DLD1 (cell line): Measurements from ENCODE around the gene TUBGCP6.

Experiments used
- in situ Hi-C: cut with HindIII; loops from 2 replicates; pipeline ENCODE4 v1.10.0; 2017; ENCODE audit warnings: low sequenced_read_pairs

The TUBGCP6 gene, protein sequence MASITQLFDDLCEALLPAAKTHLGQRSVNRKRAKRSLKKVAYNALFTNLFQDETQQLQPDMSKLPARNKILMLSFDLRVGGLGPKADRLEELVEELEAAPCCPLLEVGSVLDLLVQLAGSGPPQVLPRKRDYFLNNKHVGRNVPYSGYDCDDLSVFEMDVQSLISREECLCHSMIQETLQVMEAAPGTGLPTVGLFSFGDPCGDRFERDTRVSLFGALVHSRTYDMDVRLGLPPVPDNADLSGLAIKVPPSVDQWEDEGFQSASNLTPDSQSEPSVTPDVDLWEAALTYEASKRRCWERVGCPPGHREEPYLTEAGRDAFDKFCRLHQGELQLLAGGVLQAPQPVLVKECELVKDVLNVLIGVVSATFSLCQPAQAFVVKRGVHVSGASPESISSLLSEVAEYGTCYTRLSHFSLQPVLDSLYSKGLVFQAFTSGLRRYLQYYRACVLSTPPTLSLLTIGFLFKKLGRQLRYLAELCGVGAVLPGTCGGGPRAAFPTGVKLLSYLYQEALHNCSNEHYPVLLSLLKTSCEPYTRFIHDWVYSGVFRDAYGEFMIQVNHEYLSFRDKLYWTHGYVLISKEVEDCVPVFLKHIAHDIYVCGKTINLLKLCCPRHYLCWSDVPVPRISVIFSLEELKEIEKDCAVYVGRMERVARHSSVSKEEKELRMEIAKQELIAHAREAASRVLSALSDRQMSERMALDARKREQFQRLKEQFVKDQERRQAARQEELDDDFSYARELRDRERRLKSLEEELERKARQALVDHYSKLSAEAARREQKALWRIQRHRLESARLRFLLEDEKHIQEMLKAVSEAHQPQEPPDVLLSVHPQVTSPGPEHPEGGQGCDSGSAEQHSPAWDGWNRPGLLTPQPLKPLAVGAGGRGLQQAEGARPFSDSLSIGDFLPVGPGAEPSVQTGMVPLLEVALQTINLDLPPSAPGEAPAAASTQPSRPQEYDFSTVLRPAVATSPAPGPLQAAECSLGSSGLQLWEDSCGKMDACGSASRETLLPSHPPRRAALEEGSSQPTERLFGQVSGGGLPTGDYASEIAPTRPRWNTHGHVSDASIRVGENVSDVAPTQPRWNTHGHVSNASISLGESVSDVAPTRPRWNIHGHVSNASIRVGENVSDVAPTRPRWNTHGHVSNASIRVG (N-terminal part only)

DNA sequence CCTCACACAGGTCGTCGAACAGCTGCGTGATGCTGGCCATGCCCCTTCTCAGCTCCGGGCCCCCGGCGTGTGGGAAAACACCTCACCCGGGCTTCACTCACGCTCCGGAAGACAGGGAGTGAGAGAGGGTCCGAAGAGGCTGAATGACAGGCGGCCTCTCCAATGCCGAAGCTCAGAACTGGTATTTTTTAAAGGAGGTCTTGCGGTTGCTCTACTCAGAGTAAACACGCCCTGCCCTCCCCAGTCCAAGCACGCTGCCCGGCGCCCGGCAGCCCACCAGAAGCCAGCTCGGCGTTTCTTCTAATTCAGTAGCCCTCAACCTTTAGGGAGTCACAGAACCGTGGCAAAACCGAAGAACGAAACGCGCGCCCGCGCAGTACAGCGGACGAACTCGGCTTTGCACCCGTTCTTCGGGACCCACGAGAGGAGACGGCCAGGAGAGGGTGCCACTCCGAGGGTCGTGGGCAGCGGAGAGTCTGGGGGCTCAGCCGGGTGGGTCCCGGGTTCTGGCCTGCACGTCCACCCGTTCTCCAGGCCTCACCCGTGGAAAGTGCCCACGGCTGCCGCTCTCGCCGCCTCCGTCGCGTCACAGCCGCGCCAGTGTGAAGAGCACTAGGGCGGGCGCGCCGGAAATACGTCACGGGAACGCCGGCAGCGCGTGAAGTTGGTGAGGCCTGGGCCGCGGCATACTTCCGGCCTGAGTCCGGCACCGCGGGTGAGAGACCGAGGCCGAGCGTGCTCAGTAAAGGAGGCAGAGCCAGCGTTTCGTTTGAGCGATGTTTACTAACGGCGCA is at the start of gene TUBGCP6:
Gene TUBGCP6 (minus strand): TSS at position 604 of the 794 bp plus-strand sequence. CDS start 564 bp downstream, at position 40.
- in situ Hi-C loops: no loop called here

DNA sequence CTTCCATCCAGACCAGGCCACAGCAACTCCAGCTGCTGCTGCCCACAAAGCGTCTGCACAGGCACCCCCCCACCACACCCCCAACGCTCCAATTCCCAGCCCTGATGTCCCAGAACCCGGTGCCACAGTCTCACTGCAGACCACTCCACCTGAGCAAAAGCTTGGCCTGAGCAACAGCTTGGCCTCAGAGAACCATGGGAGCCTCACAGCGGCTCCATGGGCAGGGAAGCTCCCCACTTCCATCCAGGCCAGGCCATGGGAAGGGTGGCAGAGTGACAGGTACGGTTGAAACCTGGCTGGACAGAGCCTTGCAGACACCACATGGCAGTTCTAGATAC is 49.5 kb upstream of the TUBGCP6 start:
- in situ Hi-C loops: no loop called here

DNA sequence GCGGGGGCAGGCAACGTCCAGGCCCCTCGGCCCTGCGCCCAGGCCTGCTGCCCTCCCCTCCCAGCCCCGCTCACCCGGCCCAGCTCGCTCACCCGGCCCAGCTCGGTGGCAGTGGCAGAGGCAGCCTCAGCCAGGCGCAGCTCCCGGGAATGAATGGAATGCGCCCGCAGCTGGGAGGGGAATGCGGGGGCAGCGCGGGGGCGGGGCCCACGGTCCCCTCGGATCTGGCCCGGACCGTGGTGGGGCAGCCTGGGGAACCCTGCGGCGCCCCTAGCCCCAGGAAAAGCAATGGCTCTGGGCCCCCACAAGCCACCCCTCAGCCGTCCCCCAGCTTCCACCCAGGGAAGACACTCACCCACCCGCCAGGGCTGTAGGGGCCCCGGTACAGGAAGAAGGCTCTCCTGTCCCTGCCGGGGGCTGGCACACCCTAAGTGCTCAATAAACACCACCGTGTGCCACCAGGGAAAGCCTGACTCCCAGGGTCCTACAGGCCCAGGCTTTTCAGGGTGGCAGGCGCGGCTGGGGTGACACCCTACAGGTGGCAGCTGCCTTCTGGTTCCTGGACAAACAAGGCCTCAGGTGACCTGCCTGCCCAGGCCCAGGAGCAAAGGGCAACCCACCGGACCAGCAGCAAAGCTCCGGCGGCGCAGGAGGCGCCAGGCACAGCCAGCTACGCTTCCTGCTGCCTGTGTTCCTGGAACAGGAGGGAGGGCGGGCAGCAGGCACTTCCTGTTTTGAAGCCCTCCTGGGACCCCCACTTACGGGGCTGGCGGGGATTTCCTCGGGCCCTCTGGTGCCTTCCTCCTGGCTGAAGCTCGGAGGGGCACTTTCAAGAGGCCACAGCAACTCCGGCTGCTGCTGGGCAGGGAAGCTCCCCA is 48.9 kb upstream of the TUBGCP6 start:
- in situ Hi-C loops: no loop called here

DNA sequence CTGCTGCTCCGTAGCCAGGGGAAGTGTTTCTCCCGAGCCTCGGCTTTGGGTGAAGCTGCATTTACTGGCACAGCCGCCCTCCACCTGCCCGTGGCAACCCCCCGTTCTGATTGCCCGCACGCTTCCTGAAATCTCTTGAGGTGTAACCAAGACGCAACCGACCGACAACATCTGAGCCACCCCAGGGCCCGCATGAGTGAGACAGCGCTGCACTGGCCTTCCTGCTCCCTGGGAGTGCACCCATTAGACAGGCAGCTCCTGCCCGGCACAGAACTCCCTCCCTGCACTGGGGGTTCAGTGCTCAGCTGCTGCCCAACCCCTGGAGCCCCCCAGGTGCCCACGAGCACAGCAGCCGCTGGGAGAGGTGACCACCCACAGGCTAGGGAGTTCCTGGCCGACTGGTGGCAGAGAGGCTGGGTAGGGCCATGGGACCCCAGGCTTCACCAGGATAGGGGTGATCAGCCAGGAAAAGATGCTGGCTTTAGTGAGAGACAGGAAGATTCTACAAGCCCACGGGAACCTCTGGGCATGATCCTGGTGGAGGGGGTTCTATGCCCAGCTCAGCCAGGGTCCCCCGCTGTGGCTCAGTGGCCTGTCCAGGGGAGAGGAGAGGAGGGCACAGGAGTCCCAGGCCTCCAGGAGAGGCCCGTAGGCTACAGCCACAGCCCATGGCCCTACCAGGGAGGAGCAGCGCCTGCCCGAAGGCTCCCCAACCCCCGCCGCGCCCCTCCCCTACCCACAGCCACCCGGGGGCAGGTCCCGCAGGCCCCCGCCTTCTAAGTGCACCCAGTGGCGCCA is 48.0 kb upstream of the TUBGCP6 start:
- in situ Hi-C loops: no loop called here

DNA sequence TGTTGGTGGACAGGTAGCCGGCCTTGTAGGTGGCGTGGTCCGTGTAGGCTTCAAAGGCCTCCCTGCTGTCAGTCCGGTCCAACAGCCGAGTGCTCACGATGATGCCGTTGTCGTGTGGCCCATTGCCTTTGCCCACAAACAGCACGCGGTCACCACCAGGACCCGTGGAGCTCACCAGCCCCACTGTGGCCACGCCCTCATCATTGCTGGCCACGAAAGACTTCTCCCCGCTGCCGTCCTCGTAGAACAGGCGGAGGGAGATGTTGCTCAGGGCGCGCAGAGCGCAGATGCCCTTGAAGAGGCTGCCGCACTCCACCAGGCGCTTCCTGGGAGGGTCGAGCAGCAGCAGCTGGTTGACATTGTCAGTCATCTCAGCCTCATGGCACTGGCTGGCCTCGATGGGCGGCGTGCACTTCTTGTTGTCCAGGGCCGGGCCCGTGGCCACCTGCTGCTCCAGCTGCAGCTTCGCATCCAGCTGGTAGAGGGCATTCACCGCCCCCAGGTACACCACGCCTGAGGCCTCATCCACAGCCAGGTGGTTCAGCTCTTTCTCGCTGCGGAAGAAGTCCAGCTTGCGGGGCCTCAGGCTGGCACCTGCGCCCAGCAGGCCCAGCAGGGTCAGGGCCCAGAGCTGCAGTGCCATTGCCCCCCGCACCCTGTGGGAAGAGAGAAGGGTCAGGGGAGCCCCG is 45.3 kb upstream of the TUBGCP6 start:
- in situ Hi-C loops: no loop called here

DNA sequence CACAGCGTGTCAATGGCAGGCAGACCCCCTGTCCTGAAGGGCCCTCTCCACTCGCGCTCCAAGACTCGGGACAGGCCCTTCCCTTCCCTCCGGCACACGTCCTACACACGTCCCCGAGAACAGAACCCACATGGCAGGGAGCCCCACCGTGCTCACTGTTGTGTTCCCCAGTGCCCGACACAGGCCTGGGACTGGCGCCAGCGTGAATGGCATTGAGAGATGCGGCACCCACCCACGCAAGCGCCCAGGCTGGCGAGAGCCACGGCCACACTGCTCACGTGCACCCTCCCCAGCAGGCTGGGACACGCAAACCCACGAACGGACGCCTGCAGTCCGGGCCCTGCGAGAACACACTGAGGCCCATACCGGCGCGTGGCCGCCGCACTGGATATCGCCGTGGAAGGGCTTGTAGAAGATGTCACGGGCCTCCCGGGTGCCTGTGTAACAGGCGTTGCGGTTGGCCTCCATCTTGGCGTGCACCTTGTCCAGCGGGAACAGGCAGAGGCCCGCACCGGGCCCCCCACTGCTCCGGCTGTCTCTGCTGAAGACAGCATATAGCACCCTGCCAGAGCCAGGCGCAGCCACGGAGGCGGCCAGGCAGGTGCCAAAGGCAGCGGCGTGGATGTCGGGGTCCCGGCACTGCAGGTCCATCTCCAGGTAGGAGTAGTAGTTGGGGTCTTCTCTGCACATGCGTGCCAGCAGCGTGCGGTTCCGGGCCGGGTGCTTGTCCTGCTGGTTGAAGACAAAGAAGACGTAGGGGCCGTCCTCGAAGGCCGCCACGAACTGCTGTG is 44.5 kb upstream of the TUBGCP6 start:
- in situ Hi-C loops: no loop called here

DNA sequence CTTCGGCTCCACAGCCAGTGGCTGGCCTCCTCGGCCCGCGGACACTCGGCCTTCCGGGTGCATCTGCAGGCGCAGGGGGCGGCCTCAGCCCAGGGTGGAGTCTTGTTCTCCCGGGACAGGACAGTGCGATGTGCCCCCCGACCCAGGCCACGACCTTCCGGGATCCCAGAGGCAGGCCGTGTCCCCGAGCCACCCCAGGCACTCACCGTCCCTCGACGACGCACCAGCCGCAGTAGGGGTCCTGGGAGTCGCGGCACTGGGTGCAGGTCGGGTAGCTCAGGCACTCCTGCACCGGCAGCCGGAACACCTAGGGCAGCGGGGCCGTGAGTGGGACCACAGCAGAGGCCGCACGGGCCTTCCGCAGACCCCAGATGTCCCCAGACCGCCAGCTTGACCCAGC is 42.9 kb upstream of the TUBGCP6 start:
- in situ Hi-C loops: no loop called here

DNA sequence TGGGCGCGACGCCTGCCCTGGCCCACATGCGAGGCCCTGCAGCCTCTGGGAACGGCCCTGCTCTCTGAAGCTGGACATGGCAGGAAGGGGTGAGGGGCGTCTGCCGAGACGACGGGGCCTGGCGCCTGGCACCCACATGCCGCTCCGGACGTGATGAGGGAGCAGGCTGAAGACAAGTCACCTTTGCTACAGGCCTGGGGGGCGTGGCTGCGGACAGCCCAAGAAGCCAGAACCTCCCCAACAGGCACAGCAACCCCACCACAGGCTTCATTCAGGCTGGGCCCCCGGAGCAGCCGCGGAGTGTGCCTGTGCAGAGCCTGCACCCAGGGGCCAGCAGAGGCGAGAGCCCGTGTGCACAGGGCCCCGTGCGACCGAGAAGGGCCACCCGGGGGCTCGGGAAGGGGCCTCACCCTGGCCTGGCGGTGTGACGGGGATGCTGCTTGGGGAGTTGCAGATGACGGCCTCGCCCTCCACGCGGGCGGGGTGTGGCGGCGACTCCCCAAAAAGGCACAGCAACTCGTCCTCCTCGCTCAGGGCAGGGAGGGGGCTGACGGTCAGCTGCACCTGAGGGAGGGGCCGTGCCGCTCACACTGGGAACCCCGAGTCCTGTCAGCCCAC is 42.0 kb upstream of the TUBGCP6 start:
- in situ Hi-C loops: no loop called here

DNA sequence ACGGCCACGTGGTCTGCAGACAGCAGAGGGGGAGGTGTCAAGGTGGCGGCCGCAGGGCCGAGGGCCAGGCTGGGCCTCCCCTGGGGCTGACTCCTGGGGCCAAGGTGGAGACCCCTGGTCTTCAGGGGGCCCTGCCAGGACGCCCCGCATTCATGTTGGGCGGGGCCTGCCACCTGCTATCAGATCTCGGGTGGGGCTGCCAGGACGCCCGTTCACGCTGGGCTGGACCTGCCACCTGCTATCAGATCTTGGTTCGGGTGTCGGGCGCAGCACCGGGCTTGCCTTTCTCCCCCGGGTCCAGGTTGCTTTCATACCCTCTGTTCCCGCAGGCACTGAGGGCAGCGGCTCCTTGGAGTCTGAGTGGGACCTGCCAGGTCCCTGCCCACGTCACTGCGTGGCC is 41.5 kb upstream of the TUBGCP6 start:
- in situ Hi-C loops: no loop called here

DNA sequence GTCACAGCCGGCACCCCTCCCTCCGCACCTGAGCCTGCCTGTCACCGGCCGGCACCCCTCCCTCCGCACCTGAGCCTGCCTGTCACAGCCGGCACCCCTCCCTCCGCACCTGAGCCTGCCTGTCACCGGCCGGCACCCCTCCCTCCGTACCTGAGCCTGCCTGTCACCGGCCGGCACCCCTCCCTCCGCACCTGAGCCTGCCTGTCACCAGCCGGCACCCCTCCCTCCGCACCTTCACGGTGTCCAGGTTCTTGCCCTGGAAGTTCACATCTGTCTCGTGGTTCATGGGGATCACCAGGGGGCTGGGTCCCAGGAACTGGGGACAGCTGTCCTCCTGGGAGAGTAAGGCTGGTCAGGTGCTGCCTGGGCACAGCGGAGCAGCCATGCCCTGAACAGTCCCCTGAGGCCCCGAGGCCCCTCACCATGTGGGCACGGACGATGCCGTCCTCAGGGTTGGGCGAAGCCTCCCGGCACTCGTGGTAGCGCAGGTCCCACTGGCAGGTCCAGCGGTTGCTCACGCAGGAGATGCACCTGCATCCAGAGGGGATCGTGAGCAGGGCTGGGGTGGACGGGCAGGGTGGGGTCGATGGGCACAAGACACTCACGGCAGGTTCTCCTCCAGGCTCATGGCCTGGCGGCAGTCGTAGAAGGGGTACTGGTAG is 40.9 kb upstream of the TUBGCP6 start:
- in situ Hi-C loops: no loop called here

DNA sequence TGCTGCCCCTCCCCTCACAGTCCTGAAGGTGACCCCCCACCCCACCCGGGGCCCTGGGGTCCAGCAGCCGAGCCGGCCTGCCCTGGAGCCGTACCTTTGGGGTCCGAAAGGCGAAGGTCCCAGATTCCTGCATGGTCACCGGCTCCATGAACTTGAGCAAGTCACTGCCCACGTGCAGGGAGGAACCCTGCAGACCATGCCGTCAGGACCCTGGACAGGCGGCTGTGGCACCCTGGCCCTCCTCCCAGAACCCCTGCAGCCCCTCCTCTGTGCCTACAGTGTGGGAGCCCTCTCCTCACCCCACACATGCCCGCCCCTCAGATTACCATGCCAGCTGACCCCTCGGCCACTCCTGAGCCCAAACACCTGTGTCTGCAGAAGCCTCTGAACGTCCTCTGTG is 39.7 kb upstream of the TUBGCP6 start:
- in situ Hi-C loops: no loop called here

DNA sequence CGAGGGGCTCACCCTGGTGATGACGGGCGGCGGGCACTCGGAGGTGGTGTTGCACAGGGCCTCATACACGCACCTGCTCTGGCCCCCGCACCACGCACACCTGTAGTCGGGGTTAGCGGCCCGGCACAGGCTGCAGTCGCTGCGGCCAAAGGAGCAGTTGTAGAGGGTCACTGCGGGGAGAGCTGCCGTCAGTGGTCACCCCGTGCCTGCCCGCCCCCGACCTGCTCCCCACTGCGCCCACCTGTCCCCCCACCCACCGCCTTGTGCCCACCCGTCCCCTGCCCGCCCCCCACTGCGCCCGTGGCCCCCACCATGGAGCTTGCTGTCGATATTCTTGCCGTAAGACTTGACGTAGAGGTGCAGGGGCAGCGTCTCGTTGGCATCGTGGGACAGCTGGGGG is 39.0 kb upstream of the TUBGCP6 start:
- in situ Hi-C loops: no loop called here

DNA sequence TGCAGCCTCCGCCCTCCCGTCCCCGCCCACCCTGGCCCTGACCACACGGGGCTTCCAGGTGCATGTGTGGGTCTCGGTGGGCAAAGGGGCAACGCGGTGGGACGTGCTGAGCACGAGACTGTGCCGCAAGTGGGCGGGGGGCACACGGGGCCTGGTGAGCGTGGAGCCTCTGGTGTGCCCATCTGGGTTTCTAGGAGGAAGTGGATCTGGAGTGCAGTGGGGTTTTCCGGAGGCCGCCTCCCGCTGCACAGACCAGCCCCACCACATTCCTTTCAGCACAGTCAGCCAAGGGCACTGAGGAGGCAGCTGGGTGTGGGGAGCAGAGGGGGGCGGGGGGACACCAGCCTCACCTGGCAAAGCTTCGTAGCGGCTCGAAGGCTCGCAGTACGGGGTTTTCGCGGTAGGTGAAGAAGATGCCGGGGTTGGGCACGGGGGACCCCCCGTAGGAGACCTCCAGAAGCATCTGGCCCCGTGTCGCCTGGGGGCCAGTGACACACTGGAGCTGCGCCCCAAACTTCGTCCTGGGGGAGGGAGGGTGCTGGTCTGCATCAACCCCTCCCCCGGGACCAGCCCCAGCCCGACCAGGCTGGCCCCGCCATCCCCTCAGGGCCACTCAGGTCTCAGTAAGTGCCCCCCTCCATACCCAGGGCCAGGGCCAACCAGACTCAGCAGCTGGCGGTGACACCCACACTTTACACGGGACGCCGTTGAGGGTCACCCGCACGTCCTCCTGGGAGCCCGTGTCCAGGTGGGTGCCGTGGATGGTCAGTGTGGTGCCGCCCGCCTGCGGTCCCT is 37.7 kb upstream of the TUBGCP6 start:
- in situ Hi-C loops: no loop called here

DNA sequence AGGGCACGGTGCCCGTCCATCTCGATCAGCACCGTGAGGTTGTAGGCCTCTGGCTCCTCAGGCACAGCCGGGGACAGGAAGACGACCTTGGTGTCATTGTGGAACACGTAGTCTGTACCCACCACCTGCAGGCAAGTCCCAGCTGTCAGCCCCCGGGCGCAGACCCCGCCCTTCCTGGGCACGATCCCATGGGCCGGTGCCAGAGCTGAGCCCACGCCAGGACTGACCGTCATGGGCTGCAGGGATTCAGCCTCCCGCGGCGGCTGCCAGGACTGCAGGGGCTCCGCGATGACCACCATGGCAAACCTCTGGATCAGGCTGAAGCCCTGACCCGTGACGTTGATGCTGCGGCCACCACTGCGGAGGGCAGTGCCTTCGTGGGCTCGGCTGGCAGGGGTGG is 37.1 kb upstream of the TUBGCP6 start:
- in situ Hi-C loops: no loop called here

DNA sequence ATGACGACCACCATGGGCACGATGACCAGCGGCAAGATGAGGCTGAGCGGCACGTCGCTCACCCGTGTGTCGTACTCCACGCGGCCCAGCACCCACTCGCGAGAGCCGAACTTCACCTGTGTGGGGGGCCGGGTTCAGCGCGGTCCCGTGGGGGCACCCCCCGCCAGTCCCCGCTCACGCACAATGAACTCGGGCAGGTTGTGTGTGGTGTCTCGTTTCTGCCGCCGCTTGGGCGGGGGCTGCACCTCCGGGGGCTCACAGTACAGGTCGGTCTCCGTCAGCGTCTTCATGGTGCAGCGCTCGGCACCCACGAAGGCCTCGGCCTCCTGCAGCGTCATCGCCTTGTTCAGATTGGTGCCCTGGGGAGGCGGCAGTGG is 36.5 kb upstream of the TUBGCP6 start:
- in situ Hi-C loops: no loop called here
